ENCODE results near the gene VAC14.

GRCh38 chr16:70752426-70752825 lies 48.5 kb downstream of the VAC14 start:
- TF ChIP-seq POLR2A (IDR thresholded peaks at IDR 0.05; ENCODE audit: low read depth, low read length) (no peak), POLR2AphosphoS5 (IDR thresholded peaks at IDR 0.05; ENCODE audit: low read depth, low read length) (no peak), TAF1 (IDR thresholded peaks at IDR 0.05; ENCODE audit: low read depth, low read length) (no peak)

Data from GM12891 (cell line).